NOMO-1 (cell line): ENCODE data around the gene MAN1A1.
"Not testable (repeated sequence)": the region's sequence is repeated elsewhere in the genome, so short reads cannot be mapped to it uniquely, and the experiment has no call there.

Source experiments
- DNase-seq, 2 experiments: peaks; one replicate each; lab custom pipeline; 2025; ENCODE audit not compliant: unreplicated experiment in 2 of 2; lab: John Stamatoyannopoulos, UW

Gene MAN1A1

GRCh38 chr6:119156082-119156481, 193.5 kb downstream of the MAN1A1 start:
- not testable (repeated sequence) for DNase-seq

- no peak for DNase-seq
Measured at GRCh38 chr6:119152187-119152586, 197.4 kb downstream of the MAN1A1 start.

GRCh38 chr6:119148825-119149525, 200.6 kb downstream of the MAN1A1 start:
- DNase-seq = no peak

GRCh38 chr6:119148098-119148824, 201.3 kb downstream of the MAN1A1 start:
- peak in 1 of 2 experiments; percentile 16 for DNase-seq

- DNase-seq = peak; percentile 67 to 91
Measured at GRCh38 chr6:119147101-119148053, 202.2 kb downstream of the MAN1A1 start.

GRCh38 chr6:119145111-119145510, 204.4 kb downstream of the MAN1A1 start:
- peak in 1 of 2 experiments; percentile 9 for DNase-seq

- no peak for DNase-seq
Measured at GRCh38 chr6:119142637-119143036, 206.9 kb downstream of the MAN1A1 start.

- no peak for DNase-seq
Measured at GRCh38 chr6:119142041-119142440, 207.5 kb downstream of the MAN1A1 start.

GRCh38 chr6:119140196-119141140, 209.1 kb downstream of the MAN1A1 start:
- DNase-seq = no peak

GRCh38 chr6:119138906-119139541, 210.5 kb downstream of the MAN1A1 start:
- DNase-seq = no peak

GRCh38 chr6:119137194-119138072, 212.1 kb downstream of the MAN1A1 start:
- DNase-seq = peak; percentile 22 to 38

GRCh38 chr6:119134752-119135151, 214.8 kb downstream of the MAN1A1 start:
- no peak for DNase-seq

- DNase-seq = no peak
Measured at GRCh38 chr6:119133400-119133799, 216.2 kb downstream of the MAN1A1 start.

GRCh38 chr6:119132261-119132981, 217.1 kb downstream of the MAN1A1 start:
- DNase-seq = no peak

GRCh38 chr6:119129968-119130484, 219.5 kb downstream of the MAN1A1 start:
- DNase-seq = no peak

- peak in 1 of 2 experiments; percentile 37 for DNase-seq
Measured at GRCh38 chr6:119129148-119129967, 220.2 kb downstream of the MAN1A1 start.
